ENCODE measurements around the gene EFHB. TPM values are rescaled to one million over a fixed set of nuclear protein-coding genes. Genes with fewer than 3 reads are reported as not detected.

The EFHB gene
- total RNA-seq, 2 experiments from 2014 or later: 0.86 TPM; not detected in 1

- Histone ChIP-seq H3K9me2 (ENCODE audit: insufficient read depth, low read length) (no peaks in the 10 kb centered on the region), H3K36me3 (ENCODE audit: insufficient read depth, low read length) (peaks cover 36% of the 10 kb centered on the region), H3K79me2 (ENCODE audit: insufficient read depth, low read depth, low read length) (peaks cover 81% of the 10 kb centered on the region), H3K4me3 (ENCODE audit: low read depth, low read length, poor library complexity, severe bottlenecking) (no peak overlapping the region), H3K9me3 (ENCODE audit: low read length) (no peaks in the 10 kb centered on the region), H3K27ac (ENCODE audit: low read depth, low read length, poor library complexity, severe bottlenecking) (no peak overlapping the region), H3K4me2 (ENCODE audit: low read length) (no peak overlapping the region), H3K4me1 (ENCODE audit: insufficient read depth, low read length, poor library complexity, severe bottlenecking) (no peaks in the 10 kb centered on the region), H2AFZ (ENCODE audit: low read length) (no peak overlapping the region), H4K20me1 (ENCODE audit: insufficient read depth, low read length) (peaks cover 1% of the 10 kb centered on the region; the same call in 1 of the 2 replicates)
- ChIA-PET POLR2A (no interaction called here), CTCF (ENCODE audit: unreplicated experiment) (no interaction called here)
- no TSS peak for BruUV-seq (replicated peaks)
- no peak for DNase-seq (ENCODE audit: low spot score)
- no peak for TF ChIP-seq CTCF (conservative IDR thresholded peaks at IDR 0.05; ENCODE audit: low read length)
- no peak for TF ChIP-seq EZH2phosphoT487 (IDR thresholded peaks at IDR 0.05; ENCODE audit: borderline replicate concordance, low read depth, low read length)
- intact Hi-C loops (cut with micrococcal nuclease; ENCODE audit: unreplicated experiment): no loop called here
Observed at GRCh38 chr3:19967812-19968211, 33.8 kb upstream of the EFHB start.

- no peak for DNase-seq (ENCODE audit: low spot score)
Observed at GRCh38 chr3:19967208-19967607, 33.2 kb upstream of the EFHB start.

More at GRCh38 chr3:19967208-19967607, 33.2 kb upstream of the EFHB start:
- H3K4me2 ChIP-seq (ENCODE audit: low read length): no peak overlapping the region
- CTCF ChIA-PET (ENCODE audit: unreplicated experiment): no interaction called here
- no peaks in the 10 kb centered on the region for H3K9me2 ChIP-seq (ENCODE audit: insufficient read depth, low read length)
- H3K4me1 ChIP-seq (ENCODE audit: insufficient read depth, low read length, poor library complexity, severe bottlenecking): no peaks in the 10 kb centered on the region
- no TSS peak for BruUV-seq (replicated peaks)
- H4K20me1 ChIP-seq (ENCODE audit: insufficient read depth, low read length): no peaks in the 10 kb centered on the region; the same call in 1 of the 2 replicates
- H3K79me2 ChIP-seq (ENCODE audit: insufficient read depth, low read depth, low read length): peaks cover 78% of the 10 kb centered on the region
- H3K9me3 ChIP-seq (ENCODE audit: low read length): no peaks in the 10 kb centered on the region
- no peak overlapping the region for H3K27ac ChIP-seq (ENCODE audit: low read depth, low read length, poor library complexity, severe bottlenecking)
- peaks cover 36% of the 10 kb centered on the region for H3K36me3 ChIP-seq (ENCODE audit: insufficient read depth, low read length)
- no peak overlapping the region for H3K4me3 ChIP-seq (ENCODE audit: low read depth, low read length, poor library complexity, severe bottlenecking)
- TF ChIP-seq CTCF (conservative IDR thresholded peaks at IDR 0.05; ENCODE audit: low read length) (no peak), EZH2phosphoT487 (IDR thresholded peaks at IDR 0.05; ENCODE audit: borderline replicate concordance, low read depth, low read length) (no peak)
- intact Hi-C loops (cut with micrococcal nuclease; ENCODE audit: unreplicated experiment): no loop called here
- POLR2A ChIA-PET: interaction anchor here (0.6 to 0.7 kb wide), 2 partner anchors 16 to 19 kb away, joined by 3 read pairs; no protein-coding TSS in a partner anchor
- H2AFZ ChIP-seq (ENCODE audit: low read length): no peak overlapping the region
